PC-3 (cell line): ENCODE measurements around the gene ICE2.

Experiments
- EZH2phosphoT487 ChIP-seq: fragments of 300-600 bp; sonication (generic); IDR thresholded peaks from 2 replicates; pipeline ENCODE4 v1.6.1; 2018; ENCODE audit warnings: mild to moderate bottlenecking, antibody characterized with exemption, low read length, borderline replicate concordance
- TF ChIP-seq, protein P1 (sequence below): fragments of 300-600 bp; sonication (generic); conservative IDR thresholded peaks from 2 replicates; pipeline ENCODE4 v1.5.1; 2017; ENCODE audit warnings: antibody characterized with exemption, low read depth, mild to moderate bottlenecking, low read length

DNA sequence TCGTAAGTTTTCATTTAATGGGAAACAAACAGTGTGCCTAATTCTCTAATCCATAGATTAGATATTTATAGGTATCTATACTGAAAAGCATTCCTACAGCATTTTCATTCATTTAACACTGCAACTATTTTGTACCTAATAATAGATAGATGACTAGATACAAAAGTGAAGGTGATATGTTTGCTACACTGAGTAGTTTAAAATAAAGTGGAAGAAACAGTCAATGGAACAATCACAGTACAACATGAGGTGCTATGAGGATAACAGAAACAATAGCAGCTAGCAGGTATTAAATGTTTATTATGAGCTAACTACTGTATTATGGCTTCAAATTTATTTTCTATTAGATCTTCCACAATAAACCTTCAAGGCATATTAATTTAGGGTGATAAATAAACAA lies 50.0 kb downstream of the ICE2 start:
- TF ChIP-seq, protein P1, sequence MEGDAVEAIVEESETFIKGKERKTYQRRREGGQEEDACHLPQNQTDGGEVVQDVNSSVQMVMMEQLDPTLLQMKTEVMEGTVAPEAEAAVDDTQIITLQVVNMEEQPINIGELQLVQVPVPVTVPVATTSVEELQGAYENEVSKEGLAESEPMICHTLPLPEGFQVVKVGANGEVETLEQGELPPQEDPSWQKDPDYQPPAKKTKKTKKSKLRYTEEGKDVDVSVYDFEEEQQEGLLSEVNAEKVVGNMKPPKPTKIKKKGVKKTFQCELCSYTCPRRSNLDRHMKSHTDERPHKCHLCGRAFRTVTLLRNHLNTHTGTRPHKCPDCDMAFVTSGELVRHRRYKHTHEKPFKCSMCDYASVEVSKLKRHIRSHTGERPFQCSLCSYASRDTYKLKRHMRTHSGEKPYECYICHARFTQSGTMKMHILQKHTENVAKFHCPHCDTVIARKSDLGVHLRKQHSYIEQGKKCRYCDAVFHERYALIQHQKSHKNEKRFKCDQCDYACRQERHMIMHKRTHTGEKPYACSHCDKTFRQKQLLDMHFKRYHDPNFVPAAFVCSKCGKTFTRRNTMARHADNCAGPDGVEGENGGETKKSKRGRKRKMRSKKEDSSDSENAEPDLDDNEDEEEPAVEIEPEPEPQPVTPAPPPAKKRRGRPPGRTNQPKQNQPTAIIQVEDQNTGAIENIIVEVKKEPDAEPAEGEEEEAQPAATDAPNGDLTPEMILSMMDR: no peak
- TF ChIP-seq EZH2phosphoT487: no peak
